SK-N-SH treated with all-trans-retinoic acid at 6 μM for 48 hours (cell line): ENCODE data around the gene PSEN2.
"Not testable (repeated sequence)": the region's sequence is repeated elsewhere in the genome, so short reads cannot be mapped to it uniquely, and the experiment has no call there.

Experiments
- ATAC-seq: fragments of 200-7000 bp; cut with Tn5 transposase; 3 replicates; pipeline ENCODE4 v1.9.1; 2020; ENCODE audit warnings: mild to moderate bottlenecking, moderate library complexity
- ARNTL ChIP-seq: fragments of 450-650 bp; formaldehyde crosslinking; IDR thresholded peaks from 2 replicates; pipeline ENCODE4 v1.5.0; 2020; ENCODE audit warnings: low read depth, mild to moderate bottlenecking, moderate library complexity, borderline replicate concordance
- BACH2 ChIP-seq: fragments of 250-450 bp; sonication (Bioruptor Pico); IDR thresholded peaks from 2 replicates; pipeline ENCODE4 v1.9.0; 2021; ENCODE audit warnings: mild to moderate bottlenecking, borderline replicate concordance
- GLIS3 ChIP-seq: fragments of 250-450 bp; sonication (Bioruptor Pico); IDR thresholded peaks from 2 replicates; pipeline ENCODE4 v1.5.0; 2020; ENCODE audit warnings: mild to moderate bottlenecking, moderate library complexity
- ISL1 ChIP-seq: fragments of 250-450 bp; sonication (Bioruptor Pico); IDR thresholded peaks from 2 replicates; pipeline ENCODE4 v2.1.2; 2022; ENCODE audit warnings: mild to moderate bottlenecking, moderate library complexity
- OSR1 ChIP-seq: fragments of 250-450 bp; sonication (Bioruptor Pico); IDR thresholded peaks from 2 replicates; pipeline ENCODE4 v1.8.0; 2022; ENCODE audit warnings: moderate library complexity, mild to moderate bottlenecking, inconsistent platforms
- PPARA ChIP-seq: fragments of 250-450 bp; sonication (Bioruptor Pico); IDR thresholded peaks from 2 replicates; pipeline ENCODE4 v1.5.0; 2020; ENCODE audit warnings: mild to moderate bottlenecking, borderline replicate concordance
- RARB ChIP-seq: fragments of 250-450 bp; sonication (Bioruptor Pico); IDR thresholded peaks from 2 replicates; pipeline ENCODE4 v1.8.0; 2021; ENCODE audit warnings: mild to moderate bottlenecking, moderate library complexity
- SNAI2 ChIP-seq: fragments of 250-450 bp; sonication (Bioruptor Pico); IDR thresholded peaks from 2 replicates; pipeline ENCODE4 v1.5.0; 2020; ENCODE audit warnings: mild to moderate bottlenecking, moderate library complexity
- TCF4 ChIP-seq: fragments of 250-450 bp; sonication (Bioruptor Pico); IDR thresholded peaks from 2 replicates; pipeline ENCODE4 v1.8.0; 2021; ENCODE audit warnings: mild to moderate bottlenecking, moderate library complexity, borderline replicate concordance
- TOX ChIP-seq: fragments of 250-450 bp; sonication (Bioruptor Pico); IDR thresholded peaks from 2 replicates; pipeline ENCODE4 v1.8.0; 2021; ENCODE audit warnings: mild to moderate bottlenecking, moderate library complexity, borderline replicate concordance
- ZC3H10 ChIP-seq: fragments of 250-450 bp; sonication (Bioruptor Pico); IDR thresholded peaks from 2 replicates; pipeline ENCODE4 v1.5.1; 2021; ENCODE audit warnings: mild to moderate bottlenecking, moderate library complexity
- ZFP3 ChIP-seq: fragments of 250-450 bp; sonication (Bioruptor Pico); IDR thresholded peaks from 2 replicates; pipeline ENCODE4 v1.5.0; 2020; ENCODE audit warnings: mild to moderate bottlenecking, moderate library complexity
- ZFP30 ChIP-seq: fragments of 450-650 bp; formaldehyde crosslinking; IDR thresholded peaks from 2 replicates; pipeline ENCODE4 v1.5.0; 2022; ENCODE audit warnings: mild to moderate bottlenecking, moderate library complexity
- ZNF565 ChIP-seq: fragments of 450-650 bp; formaldehyde crosslinking; conservative IDR thresholded peaks from 2 replicates; pipeline ENCODE4 v1.5.0; 2020; ENCODE audit warnings: low read depth, mild to moderate bottlenecking, moderate library complexity
- ZNF70 ChIP-seq: fragments of 450-650 bp; formaldehyde crosslinking; IDR thresholded peaks from 2 replicates; pipeline ENCODE4 v1.5.0; 2020; ENCODE audit warnings: mild to moderate bottlenecking, moderate library complexity
- TF ChIP-seq, protein P1 (sequence below): fragments of 250-450 bp; sonication (Bioruptor Pico); IDR thresholded peaks from 2 replicates; pipeline ENCODE4 v1.8.0; 2021; ENCODE audit warnings: low read depth, mild to moderate bottlenecking, moderate library complexity, borderline replicate concordance
- TF ChIP-seq, protein P2 (sequence below): fragments of 250-450 bp; sonication (Bioruptor Pico); IDR thresholded peaks from 2 replicates; pipeline ENCODE4 v1.5.1; 2020; ENCODE audit warnings: low read depth, mild to moderate bottlenecking, moderate library complexity
- TF ChIP-seq, protein P3 (sequence below): fragments of 250-450 bp; sonication (Bioruptor Pico); IDR thresholded peaks from 2 replicates; pipeline ENCODE4 v1.8.0; 2020; ENCODE audit warnings: mild to moderate bottlenecking, moderate library complexity, borderline replicate concordance
- TF ChIP-seq, protein P4 (sequence below): fragments of 250-450 bp; sonication (Bioruptor Pico); IDR thresholded peaks from 2 replicates; pipeline ENCODE4 v1.5.1; 2021; ENCODE audit warnings: mild to moderate bottlenecking, moderate library complexity

PSEN2 gene

DNA sequence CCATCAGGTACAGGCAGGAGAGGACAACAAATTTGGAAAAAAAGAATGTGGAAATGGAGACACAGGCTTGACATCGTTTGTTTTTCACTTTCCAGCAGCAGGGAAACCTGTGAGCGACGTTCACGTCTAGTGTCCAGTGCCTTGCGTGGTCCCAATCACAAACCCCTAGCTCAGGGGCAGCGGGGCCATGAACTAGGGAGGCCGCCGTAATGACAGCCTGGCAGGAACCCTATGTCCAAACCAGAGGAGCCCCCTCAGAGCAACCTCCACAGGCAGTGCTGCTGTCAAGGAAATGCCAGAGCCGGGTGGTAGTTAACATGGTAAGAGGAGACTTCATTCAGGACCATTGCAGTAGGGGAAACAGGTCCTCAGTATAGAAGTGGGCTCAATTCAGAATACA, 37.8 kb upstream of the PSEN2 start (continued):
- TF ChIP-seq, protein P1, sequence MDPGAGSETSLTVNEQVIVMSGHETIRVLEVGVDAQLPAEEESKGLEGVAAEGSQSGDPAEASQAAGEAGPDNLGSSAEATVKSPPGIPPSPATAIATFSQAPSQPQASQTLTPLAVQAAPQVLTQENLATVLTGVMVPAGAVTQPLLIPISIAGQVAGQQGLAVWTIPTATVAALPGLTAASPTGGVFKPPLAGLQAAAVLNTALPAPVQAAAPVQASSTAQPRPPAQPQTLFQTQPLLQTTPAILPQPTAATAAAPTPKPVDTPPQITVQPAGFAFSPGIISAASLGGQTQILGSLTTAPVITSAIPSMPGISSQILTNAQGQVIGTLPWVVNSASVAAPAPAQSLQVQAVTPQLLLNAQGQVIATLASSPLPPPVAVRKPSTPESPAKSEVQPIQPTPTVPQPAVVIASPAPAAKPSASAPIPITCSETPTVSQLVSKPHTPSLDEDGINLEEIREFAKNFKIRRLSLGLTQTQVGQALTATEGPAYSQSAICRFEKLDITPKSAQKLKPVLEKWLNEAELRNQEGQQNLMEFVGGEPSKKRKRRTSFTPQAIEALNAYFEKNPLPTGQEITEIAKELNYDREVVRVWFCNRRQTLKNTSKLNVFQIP (CRISPR knock-in tag) = no peak
- TF ChIP-seq BACH2 (CRISPR knock-in tag) (no peak), TOX (CRISPR knock-in tag) (no peak), OSR1 (no peak), ZFP30 (CRISPR knock-in tag) (no peak), PPARA (no peak), RARB (no peak), ZNF565 (CRISPR knock-in tag) (no peak), ZNF70 (CRISPR knock-in tag) (no peak), ISL1 (no peak)

DNA sequence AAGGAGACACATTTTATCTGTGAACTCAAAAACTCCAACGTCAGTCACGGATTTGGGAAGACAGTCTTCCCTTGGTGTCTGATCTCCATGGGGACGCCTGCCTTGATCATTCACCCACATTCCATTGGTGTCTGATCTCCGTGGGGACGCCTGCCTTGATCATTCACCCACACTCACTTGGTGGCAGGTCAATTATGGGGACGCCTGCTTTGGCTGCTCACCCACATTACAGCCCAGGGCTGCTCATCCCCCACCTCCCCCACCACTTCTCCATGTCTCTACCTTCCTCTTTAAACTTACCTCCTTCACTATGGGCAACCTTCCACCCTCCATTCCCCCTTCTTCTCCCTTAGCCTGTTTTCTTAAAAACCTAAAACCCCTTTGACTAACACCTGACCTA, 36.2 kb upstream of the PSEN2 start:
- not testable (repeated sequence) for ATAC-seq

DNA sequence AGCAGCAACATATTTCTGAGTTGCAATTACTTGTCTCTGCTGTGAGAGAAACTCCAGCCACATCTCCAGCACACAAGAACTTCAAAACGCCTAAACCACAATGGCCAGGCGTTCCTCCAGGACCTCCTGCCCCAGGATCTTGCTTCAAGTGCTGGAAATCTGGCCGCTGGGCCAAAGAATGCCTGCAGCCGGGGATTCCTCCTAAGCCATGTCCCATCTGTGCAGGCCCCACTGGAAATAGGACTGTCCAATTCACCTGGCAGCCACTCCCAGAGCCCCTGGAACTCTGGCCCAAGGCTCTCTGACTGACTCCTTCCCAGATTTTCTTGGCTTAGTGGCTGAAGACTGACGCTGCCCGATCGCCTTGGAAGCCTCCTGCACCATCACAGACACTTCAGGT, 35.0 kb upstream of the PSEN2 start:
- ATAC-seq = not testable (repeated sequence)

DNA sequence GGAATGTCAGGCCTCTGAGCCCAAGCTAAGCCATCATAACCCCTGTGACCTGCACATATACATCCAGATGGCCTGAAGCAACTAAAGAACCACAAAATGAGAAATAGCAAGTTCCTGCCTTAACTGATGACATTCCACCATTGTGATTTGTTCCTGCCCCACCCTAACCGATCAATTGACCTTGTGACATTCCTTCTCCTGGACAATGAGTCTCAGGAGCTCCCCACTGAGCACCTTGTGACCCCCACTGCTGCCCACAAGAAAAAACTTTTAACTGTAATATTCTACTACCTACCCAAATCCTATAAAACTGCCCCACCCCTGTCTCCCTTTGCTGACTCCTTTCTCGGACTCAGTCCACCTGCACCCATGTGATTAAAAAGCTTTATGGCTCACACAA, 32.5 kb upstream of the PSEN2 start:
- not testable (repeated sequence) for ATAC-seq

DNA sequence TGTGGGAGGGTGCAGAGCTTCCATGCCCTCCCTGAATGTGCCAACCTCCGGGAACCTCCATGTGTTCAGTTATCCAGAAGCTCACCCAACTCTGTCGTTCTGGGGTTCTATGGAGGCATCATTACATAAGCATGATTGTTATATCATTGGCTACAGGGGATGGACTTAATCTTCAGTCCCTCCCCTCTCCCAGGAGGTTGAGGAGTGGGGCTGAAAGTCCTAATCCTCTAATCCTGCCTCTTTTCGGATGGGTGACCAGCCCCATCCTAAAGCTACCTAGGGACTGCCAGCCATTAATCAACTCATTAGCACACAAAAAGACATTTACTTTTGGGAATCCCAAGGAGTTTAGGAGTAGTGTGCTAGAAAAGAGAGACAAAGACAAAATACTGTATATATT, 32.0 kb upstream of the PSEN2 start:
- TF ChIP-seq ZNF70 (CRISPR knock-in tag) (no peak), RARB (no peak), ZNF565 (CRISPR knock-in tag) (no peak), BACH2 (CRISPR knock-in tag) (no peak), ISL1 (no peak), ZC3H10 (CRISPR knock-in tag) (no peak), TCF4 (CRISPR knock-in tag) (no peak), GLIS3 (CRISPR knock-in tag) (no peak)
- TF ChIP-seq, protein P2, sequence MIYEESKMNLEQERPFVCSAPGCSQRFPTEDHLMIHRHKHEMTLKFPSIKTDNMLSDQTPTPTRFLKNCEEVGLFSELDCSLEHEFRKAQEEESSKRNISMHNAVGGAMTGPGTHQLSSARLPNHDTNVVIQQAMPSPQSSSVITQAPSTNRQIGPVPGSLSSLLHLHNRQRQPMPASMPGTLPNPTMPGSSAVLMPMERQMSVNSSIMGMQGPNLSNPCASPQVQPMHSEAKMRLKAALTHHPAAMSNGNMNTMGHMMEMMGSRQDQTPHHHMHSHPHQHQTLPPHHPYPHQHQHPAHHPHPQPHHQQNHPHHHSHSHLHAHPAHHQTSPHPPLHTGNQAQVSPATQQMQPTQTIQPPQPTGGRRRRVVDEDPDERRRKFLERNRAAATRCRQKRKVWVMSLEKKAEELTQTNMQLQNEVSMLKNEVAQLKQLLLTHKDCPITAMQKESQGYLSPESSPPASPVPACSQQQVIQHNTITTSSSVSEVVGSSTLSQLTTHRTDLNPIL = no peak
- TF ChIP-seq, protein P3, sequence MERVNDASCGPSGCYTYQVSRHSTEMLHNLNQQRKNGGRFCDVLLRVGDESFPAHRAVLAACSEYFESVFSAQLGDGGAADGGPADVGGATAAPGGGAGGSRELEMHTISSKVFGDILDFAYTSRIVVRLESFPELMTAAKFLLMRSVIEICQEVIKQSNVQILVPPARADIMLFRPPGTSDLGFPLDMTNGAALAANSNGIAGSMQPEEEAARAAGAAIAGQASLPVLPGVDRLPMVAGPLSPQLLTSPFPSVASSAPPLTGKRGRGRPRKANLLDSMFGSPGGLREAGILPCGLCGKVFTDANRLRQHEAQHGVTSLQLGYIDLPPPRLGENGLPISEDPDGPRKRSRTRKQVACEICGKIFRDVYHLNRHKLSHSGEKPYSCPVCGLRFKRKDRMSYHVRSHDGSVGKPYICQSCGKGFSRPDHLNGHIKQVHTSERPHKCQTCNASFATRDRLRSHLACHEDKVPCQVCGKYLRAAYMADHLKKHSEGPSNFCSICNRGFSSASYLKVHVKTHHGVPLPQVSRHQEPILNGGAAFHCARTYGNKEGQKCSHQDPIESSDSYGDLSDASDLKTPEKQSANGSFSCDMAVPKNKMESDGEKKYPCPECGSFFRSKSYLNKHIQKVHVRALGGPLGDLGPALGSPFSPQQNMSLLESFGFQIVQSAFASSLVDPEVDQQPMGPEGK = no peak
- ATAC-seq = no peak

DNA sequence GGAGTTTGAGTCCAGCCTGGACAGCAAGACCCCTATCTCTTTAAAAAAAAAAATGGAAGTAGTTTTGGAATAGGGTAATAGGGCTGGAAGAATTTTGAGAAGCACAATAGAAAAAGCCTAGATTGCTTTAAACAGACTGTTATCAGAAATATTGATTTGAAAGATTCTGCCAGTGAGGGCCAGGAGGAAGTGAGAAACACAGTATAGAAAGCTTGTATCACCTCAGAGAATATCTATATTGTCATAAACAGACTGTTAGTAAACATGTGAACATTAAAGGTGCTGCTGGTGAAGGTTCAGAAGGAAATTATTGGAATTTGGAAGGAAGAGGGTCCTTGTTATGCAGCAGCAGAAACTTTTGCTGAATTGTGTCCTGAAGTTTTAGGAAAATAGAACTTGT, 24.8 kb upstream of the PSEN2 start:
- no peak for ATAC-seq
- TF ChIP-seq ARNTL (CRISPR knock-in tag) = no peak

DNA sequence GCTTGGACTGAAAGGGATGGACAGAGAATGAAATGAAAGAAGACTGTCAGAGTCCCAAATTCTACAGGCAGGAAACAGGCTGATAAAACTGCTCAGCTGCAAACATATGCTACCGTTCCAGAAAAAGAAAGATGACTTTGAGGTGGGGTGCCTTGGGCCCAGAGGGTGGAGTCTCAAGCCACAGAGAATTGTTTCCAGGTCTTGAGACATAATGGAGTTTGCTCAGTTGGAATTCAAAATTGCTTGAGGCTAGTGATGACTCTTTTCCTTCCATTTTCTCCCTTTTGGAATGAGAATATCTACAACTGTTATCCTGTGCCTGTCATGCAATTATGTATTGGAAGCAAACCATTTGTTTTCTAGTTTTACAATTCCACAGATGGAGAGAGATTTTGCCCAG, 23.6 kb upstream of the PSEN2 start:
- ATAC-seq = no peak
- no peak for TF ChIP-seq PPARA
- TF ChIP-seq ZFP30 (CRISPR knock-in tag) = no peak
- TF ChIP-seq, protein P4, sequence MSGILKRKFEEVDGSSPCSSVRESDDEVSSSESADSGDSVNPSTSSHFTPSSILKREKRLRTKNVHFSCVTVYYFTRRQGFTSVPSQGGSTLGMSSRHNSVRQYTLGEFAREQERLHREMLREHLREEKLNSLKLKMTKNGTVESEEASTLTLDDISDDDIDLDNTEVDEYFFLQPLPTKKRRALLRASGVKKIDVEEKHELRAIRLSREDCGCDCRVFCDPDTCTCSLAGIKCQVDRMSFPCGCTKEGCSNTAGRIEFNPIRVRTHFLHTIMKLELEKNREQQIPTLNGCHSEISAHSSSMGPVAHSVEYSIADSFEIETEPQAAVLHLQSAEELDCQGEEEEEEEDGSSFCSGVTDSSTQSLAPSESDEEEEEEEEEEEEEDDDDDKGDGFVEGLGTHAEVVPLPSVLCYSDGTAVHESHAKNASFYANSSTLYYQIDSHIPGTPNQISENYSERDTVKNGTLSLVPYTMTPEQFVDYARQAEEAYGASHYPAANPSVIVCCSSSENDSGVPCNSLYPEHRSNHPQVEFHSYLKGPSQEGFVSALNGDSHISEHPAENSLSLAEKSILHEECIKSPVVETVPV (CRISPR knock-in tag) = no peak
- TF ChIP-seq ZFP3 (CRISPR knock-in tag) = no peak
- no peak for TF ChIP-seq SNAI2 (CRISPR knock-in tag)

DNA sequence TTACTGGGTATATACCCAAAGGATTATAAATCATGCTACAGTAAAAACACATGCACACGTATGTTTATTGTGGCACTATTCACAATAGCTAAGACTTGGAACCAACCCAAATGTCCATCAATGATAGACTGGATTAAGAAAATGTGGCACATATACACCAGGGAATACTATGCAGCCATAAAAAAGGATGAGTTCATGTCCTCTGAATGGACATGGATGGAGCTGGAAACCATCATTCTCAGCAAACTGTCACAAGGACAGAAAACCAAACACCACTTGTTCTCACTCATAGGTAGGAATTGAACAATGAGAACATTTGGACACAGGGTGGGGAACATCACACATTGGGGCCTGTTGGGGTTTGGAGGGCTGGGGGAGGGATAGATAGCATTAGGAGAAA, 15.9 kb upstream of the PSEN2 start:
- not testable (repeated sequence) for ATAC-seq
